ENCODE data around the gene RRBP1.
A peak's percentile ranks its signal among the peaks of the same experiment; 100 is the strongest.

The RRBP1 gene

GRCh38 chr20:17667445-17667844, 14.6 kb downstream of the RRBP1 start:
- no peaks in the 10 kb centered on the region for H3K27me3 ChIP-seq (ENCODE audit: insufficient read depth, low read length, poor library complexity)
- no peak for ATAC-seq (ENCODE audit: insufficient read depth, low read depth)
- no peak overlapping the region for H3K4me2 ChIP-seq (ENCODE audit: insufficient read depth, low read length)
- no peak overlapping the region for H3K27ac ChIP-seq (ENCODE audit: low read length)
- no peak overlapping the region for H2AFZ ChIP-seq (ENCODE audit: low read depth, low read length)
- H3K4me1 ChIP-seq (ENCODE audit: insufficient read depth, low read length): peaks cover 26% of the 10 kb centered on the region
- TF ChIP-seq EZH2 (IDR thresholded peaks at IDR 0.05; ENCODE audit: borderline replicate concordance, low read depth, low read length, severe bottlenecking) (no peak), CTCF (IDR thresholded peaks at IDR 0.05; ENCODE audit: borderline replicate concordance, extremely low read depth, low read length, poor library complexity, severe bottlenecking) (no peak)
- no peaks in the 10 kb centered on the region for H3K9me3 ChIP-seq (ENCODE audit: insufficient read depth, low read length, severe bottlenecking)
- DNase-seq: no peak
- peaks cover 54% of the 10 kb centered on the region for H3K79me2 ChIP-seq (ENCODE audit: insufficient read depth, low read length)
- peaks cover 42% of the 10 kb centered on the region for H4K20me1 ChIP-seq (ENCODE audit: insufficient read depth, low read length)
- no peak overlapping the region for H3K4me3 ChIP-seq (ENCODE audit: low read depth in 1 of 2, low read length in 2 of 2)
- H3K36me3 ChIP-seq (ENCODE audit: insufficient read depth, low read length): peaks cover 4% of the 10 kb centered on the region; the same call in 1 of the 2 replicates
- H3K9ac ChIP-seq (ENCODE audit: low read depth, low read length): no peak overlapping the region

GRCh38 chr20:17666481-17666880, 15.6 kb downstream of the RRBP1 start:
- no peak overlapping the region for H3K4me3 ChIP-seq (ENCODE audit: low read depth in 1 of 2, low read length in 2 of 2)
- no peak overlapping the region for H3K27ac ChIP-seq (ENCODE audit: low read length)
- H4K20me1 ChIP-seq (ENCODE audit: insufficient read depth, low read length): peaks cover 37% of the 10 kb centered on the region
- H3K9ac ChIP-seq (ENCODE audit: low read depth, low read length): no peak overlapping the region
- ATAC-seq (ENCODE audit: insufficient read depth, low read depth) (no peak), DNase-seq (no peak)
- peaks cover 26% of the 10 kb centered on the region for H3K4me1 ChIP-seq (ENCODE audit: insufficient read depth, low read length)
- TF ChIP-seq EZH2 (IDR thresholded peaks at IDR 0.05; ENCODE audit: borderline replicate concordance, low read depth, low read length, severe bottlenecking) (no peak), CTCF (IDR thresholded peaks at IDR 0.05; ENCODE audit: borderline replicate concordance, extremely low read depth, low read length, poor library complexity, severe bottlenecking) (no peak)
- H3K36me3 ChIP-seq (ENCODE audit: insufficient read depth, low read length): peaks cover 4% of the 10 kb centered on the region; the same call in 1 of the 2 replicates
- H3K27me3 ChIP-seq (ENCODE audit: insufficient read depth, low read length, poor library complexity): no peaks in the 10 kb centered on the region
- peaks cover 54% of the 10 kb centered on the region for H3K79me2 ChIP-seq (ENCODE audit: insufficient read depth, low read length)
- H3K4me2 ChIP-seq (ENCODE audit: insufficient read depth, low read length): no peak overlapping the region
- H3K9me3 ChIP-seq (ENCODE audit: insufficient read depth, low read length, severe bottlenecking): no peaks in the 10 kb centered on the region
- H2AFZ ChIP-seq (ENCODE audit: low read depth, low read length): no peak overlapping the region

- Histone ChIP-seq H3K4me1 (ENCODE audit: insufficient read depth, low read length) (peaks cover 26% of the 10 kb centered on the region), H3K27me3 (ENCODE audit: insufficient read depth, low read length, poor library complexity) (no peaks in the 10 kb centered on the region), H3K9ac (ENCODE audit: low read depth, low read length) (no peak overlapping the region), H4K20me1 (ENCODE audit: insufficient read depth, low read length) (peaks cover 34% of the 10 kb centered on the region), H2AFZ (ENCODE audit: low read depth, low read length) (no peak overlapping the region), H3K36me3 (ENCODE audit: insufficient read depth, low read length) (peaks cover 5% of the 10 kb centered on the region; the same call in 1 of the 2 replicates), H3K79me2 (ENCODE audit: insufficient read depth, low read length) (peaks cover 55% of the 10 kb centered on the region), H3K9me3 (ENCODE audit: insufficient read depth, low read length, severe bottlenecking) (no peaks in the 10 kb centered on the region), H3K27ac (ENCODE audit: low read length) (0 out of 2 replicates have a peak overlapping the region, but pooled peaks have one; percentile 15), H3K4me3 (ENCODE audit: low read depth in 1 of 2, low read length in 2 of 2) (no peak overlapping the region), H3K4me2 (ENCODE audit: insufficient read depth, low read length) (no peak overlapping the region)
- DNase-seq (no peak), ATAC-seq (ENCODE audit: insufficient read depth, low read depth) (no peak; the same call in 2 of the 3 replicates)
- no peak for TF ChIP-seq CTCF (IDR thresholded peaks at IDR 0.05; ENCODE audit: borderline replicate concordance, extremely low read depth, low read length, poor library complexity, severe bottlenecking)
These were observed 16.3 kb downstream of the RRBP1 start for GRCh38 chr20:17665756-17666155.
